HG03439 (cell line): Measurements from ENCODE around the gene DMAC2L.

Experiments used
- ATAC-seq: cut with Tn5 transposase; IDR thresholded peaks from one replicate; pipeline ENCODE4 v1.9.1; 2021; ENCODE audit warnings: mild to moderate bottlenecking, moderate library complexity; ENCODE audit not compliant: unreplicated experiment

DMAC2L gene

DNA sequence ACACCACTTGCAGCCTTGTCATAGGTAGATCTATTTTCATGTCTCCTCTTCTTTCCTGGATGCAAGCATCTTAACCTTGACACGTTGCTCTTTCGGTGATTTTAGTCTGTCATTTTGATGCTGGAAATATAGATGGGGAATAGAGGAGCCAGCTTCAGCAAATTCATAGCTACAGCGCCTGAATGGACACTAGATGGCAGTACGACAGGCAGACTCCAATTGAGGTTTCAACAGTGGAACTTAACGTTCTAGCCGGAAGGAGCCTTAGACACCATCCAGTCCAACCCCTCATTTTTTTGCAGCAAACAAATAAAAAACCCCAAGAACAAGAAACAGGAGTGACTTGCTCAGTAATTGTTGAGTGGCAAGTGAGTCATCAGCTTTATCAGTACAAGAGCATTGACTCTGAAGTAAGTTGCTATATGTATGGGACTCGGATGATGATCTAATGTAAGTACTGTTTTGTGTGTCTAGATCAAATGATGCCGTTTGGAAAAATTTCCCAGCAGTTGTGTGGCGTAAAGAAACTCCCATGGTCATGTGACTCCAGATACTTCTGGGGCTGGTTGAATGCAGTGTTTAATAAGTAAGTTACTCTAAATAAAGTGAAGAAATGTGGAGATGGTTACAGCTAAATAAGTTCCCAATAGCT is 9.0 kb downstream of the DMAC2L start:
- peak; percentile 92 for ATAC-seq

GRCh38 chr14:50331596-50331995 is 19.5 kb downstream of the DMAC2L start:
- no peak for ATAC-seq

DNA sequence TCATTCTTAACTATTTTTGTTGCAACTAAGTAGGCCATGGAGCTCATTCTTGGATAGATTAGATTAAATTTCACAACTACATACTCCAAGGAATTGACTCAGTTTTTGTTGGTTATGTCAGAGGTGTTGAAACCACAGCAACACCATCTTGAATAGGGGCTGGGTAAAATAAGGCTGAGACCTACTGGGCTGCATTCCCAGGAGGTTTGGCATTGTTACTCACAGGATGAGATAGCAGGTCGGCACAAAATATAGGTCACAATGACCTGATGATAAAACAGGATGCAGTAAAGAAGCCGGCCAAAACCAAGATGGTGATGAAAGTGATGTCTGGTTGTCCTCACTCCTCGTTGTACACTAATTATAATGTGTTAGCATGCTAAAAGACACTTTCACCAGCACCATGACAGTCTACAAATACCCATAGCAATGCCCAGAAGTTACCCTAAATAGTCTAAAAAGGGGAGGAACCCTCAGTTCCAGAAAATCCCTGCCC is 20.9 kb downstream of the DMAC2L start:
- ATAC-seq: no peak

DNA sequence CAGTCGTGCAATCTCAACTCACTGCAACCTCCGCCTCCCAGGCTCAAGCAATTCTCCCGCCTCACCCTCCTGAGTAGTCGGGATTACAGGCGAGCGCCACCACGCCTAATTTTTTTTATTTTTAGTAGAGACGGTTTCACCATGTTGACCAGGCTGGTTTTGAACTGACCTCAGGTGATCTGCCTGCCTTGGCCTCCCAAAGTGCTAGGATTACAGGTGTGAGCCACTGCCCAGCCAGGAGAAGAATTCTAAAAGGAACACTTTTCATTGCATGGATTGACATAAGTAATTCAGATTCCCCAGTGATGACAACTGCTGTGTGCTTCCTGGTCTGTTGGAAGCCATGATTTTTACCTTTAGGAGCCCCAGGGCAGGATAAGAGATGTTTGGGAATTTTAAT is 22.1 kb downstream of the DMAC2L start:
- ATAC-seq: no peak

GRCh38 chr14:50335389-50335788 is 23.3 kb downstream of the DMAC2L start:
- no peak for ATAC-seq

DNA sequence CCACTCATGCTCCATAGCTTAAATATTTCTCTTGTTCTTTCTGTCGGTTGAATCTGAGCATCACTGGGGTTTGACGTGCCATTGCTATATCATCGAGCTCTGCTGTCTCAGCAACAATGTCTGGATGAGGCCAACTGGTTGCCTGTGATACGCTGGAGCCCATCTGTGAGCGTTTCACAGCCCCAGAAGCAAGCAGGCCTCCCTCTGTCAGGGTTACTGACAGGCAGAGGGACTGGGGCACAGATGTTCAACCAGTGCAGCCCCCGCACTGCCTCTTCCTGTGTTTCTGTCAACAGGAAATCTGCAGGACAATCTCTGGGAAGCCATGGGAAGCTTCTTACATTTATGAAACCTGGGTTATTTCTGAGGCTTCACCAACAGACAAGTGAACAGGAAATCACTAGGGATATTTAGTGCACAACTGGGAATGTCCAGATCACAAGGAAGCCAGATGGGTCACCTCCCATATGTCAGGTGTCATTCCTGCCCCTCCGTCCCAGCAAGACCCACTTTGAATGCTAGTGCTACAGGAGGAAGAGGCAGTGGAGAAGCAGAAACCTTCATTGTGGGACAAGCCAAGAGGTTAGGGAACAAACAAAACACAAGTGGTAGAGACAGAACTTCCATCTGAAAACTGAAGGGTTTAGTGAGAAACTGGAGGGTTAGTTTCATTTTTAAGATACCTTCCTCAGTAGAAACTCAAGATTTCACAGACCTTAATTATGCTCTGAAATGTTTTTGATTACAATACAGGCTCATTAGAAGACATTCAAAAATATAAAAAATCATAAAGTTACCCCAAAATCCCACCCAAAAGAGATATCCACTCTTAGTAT is 24.1 kb downstream of the DMAC2L start:
- no peak for ATAC-seq

- ATAC-seq: no peak
These were observed 26.5 kb downstream of the DMAC2L start for GRCh38 chr14:50338587-50338986.

DNA sequence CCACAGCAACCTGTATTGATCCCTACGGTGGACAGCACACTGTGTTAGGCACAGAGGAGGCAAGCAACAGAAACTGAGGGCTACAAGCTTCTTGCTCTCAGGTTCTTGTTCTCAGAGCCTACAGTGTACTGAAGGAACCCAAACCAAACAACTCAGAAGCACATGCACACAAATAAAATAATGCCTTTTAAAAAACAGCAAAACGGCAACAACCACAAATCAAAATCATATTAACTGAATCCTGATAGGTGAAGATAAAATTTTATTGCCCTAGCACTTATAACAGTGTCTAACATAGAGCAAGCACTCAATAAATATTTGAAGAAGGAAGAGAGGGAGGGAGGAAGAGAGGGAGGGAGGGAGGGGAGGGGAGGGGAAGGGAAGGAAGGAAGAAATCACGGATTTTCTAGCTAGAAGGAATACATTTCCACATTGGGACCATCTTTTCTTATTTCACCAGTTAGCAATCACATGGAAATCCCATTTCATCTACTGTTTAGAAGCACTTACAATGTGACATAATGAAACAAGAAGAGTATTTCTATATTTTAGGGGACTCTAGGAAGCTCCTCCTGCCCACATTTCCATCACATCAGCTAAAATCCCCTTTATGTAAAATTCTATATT is 27.2 kb downstream of the DMAC2L start:
- ATAC-seq: no peak

DNA sequence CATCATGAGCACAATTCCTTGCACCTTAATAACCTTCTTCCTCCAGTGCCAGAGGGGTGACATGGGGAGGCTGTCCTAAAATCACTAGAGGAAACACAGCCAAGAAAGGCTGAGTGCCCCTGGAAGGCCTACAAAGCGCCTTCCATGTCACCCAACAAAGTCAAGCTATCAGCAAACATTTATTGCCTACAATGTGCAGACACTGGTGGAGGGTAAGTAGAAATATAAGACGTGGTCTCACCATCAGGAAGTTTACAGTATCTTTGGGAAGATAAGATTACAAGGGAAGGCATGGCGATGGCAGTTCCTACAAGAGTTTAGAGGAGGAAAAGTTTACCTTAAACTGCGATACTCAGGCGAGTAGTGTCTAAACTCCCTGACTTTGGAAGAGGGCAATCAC is 27.9 kb downstream of the DMAC2L start:
- ATAC-seq: no peak

DNA sequence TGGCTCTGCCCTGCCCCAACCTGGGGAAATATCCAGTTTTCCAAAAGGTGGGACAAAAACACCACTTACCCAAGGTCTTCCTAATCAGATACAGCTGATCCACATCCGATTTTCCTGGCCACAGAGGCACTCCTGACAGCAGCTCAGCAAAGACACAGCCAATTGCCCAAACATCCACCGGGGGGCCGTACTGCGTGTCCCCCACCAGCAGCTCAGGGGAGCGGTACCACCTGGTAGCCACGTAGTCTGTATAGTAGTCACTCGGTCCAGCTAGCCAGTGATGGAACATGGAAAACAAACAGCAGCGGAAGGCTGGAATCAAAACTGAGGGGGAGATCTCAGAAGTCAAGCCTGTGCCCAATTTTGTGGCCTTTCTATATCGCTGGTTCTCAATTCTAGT is 28.8 kb downstream of the DMAC2L start:
- ATAC-seq: no peak

GRCh38 chr14:50342221-50343078 is 30.3 kb downstream of the DMAC2L start:
- no peak for ATAC-seq

- ATAC-seq: no peak
These were observed 31.3 kb downstream of the DMAC2L start for GRCh38 chr14:50343434-50343833.

GRCh38 chr14:50344116-50344775 is 32.1 kb downstream of the DMAC2L start:
- ATAC-seq: peak; percentile 93

GRCh38 chr14:50344876-50345563 is 32.9 kb downstream of the DMAC2L start:
- no peak for ATAC-seq

- ATAC-seq: no peak
These were observed 33.8 kb downstream of the DMAC2L start for GRCh38 chr14:50345846-50346422.

DNA sequence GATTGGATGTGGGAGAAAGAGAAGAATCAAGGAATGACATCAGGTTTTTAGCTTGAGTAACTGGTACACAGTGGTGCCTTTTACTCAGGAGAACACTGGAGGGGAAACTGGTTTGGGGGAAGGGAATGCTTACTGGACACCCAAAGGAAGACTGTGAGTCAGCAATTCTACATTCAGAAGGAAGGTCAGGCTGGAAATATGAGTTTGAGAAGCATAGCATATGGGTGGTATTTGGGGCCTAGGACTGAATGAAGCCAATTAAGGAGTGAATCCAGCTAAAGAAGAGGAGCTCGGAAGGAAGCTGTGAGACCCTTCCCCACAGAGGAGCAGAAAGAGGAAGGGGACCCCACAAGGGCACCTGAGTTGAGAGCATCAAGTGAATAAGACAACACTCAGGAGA is 35.4 kb downstream of the DMAC2L start:
- ATAC-seq: no peak

DNA sequence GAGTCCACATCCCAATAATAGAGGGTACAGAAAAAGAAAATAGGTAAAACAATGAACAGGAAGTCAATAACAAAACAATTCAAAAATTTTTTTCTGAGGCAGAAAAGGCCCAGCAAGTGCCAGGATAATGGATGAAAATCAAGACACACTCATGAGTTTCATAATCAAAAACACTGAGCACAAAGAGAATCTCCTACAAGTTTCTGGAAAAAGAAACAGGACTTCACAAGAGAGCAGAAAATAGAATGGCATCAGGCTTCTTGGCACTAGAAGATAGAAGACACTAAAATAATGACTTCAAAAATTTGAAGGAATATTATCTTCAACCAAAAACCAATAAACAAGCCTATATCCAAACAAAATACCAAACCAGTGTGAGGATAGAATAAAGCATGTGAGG is 36.8 kb downstream of the DMAC2L start:
- no peak for ATAC-seq

- ATAC-seq: no peak
These were observed 38.9 kb downstream of the DMAC2L start for GRCh38 chr14:50350975-50351374.

- no peak for ATAC-seq
These were observed 40.5 kb downstream of the DMAC2L start for GRCh38 chr14:50352584-50352983.
